Measurements from ENCODE around the gene SCAPER. TPM values are rescaled to one million over a fixed set of nuclear protein-coding genes. Genes with fewer than 3 reads are reported as not detected.
"Not testable (repeated sequence)": the region's sequence is repeated elsewhere in the genome, so short reads cannot be mapped to it uniquely, and the experiment has no call there.

SCAPER gene
- total and polyA plus RNA-seq, 2 of the 4 experiments (the other 2 are of a cell fraction): 2.9 to 9.7 TPM

DNA sequence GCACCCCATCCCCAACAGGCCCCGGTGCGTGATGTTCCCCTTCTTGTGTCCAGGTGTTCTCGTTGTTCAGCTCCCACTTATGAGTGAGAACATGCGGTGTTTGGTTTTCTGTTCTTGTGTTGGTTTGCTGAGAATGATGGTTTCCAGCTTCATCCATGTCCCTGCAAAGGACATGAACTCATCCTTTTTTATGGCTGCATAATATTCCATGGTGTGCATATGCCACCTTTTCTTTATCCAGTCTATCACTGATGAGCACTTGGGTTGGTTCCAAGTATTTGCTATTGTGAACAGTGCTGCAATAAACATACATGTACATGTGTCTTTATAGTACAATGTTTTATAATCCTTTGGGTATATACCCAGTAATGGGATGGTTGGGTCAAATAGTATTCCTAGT is 217.5 kb downstream of the SCAPER start:
- H2AK9ac ChIP-seq (replicated peaks; ENCODE audit: low read depth, low read length, poor library complexity); H3K36me3 ChIP-seq (ENCODE audit: control insufficient read depth, insufficient read depth, low read length); H3K9ac ChIP-seq (ENCODE audit: low read depth, low read length); H4K91ac ChIP-seq (ENCODE audit: insufficient read depth, low read depth, low read length); H2BK15ac ChIP-seq (ENCODE audit: low read depth, low read length); H3K9me1 ChIP-seq (ENCODE audit: insufficient read depth, low read length); H3K27me3 ChIP-seq (ENCODE audit: control insufficient read depth, insufficient read depth, low read length); H2BK20ac ChIP-seq (ENCODE audit: low read depth, low read length); H2BK5ac ChIP-seq (ENCODE audit: low read depth, low read length, poor library complexity, severe bottlenecking); H2BK120ac ChIP-seq (ENCODE audit: low read depth, low read length); H3K56ac ChIP-seq (ENCODE audit: extremely low read depth, insufficient read depth, low read length); dilution Hi-C loops (cut with HindIII; ENCODE audit: low sequenced_read_pairs, unreplicated experiment); CTCF ChIA-PET; H4K5ac ChIP-seq (ENCODE audit: low read depth, low read length); H3K14ac ChIP-seq (replicated peaks; ENCODE audit: low read depth, low read length); H2AFZ ChIP-seq (replicated peaks; ENCODE audit: low read length, poor library complexity); BruUV-seq (replicated peaks); H2AK5ac ChIP-seq (ENCODE audit: low read depth, low read length); POLR2A ChIA-PET (ENCODE audit: unreplicated experiment); H4K8ac ChIP-seq (ENCODE audit: low read depth in 2 of 2, low read length in 2 of 2); H3K4me3 ChIP-seq (ENCODE audit: insufficient read depth, low read depth, low read length); H3K18ac ChIP-seq (ENCODE audit: low read depth, low read length); H4K20me1 ChIP-seq (ENCODE audit: insufficient read depth, low read length); H3K23ac ChIP-seq (ENCODE audit: low read depth, low read length); H3K79me1 ChIP-seq (ENCODE audit: low read depth in 1 of 2, low read length in 2 of 2); DNase-seq; intact Hi-C loops (cut with micrococcal nuclease); ATAC-seq (ENCODE audit: low read depth); H3K9me3 ChIP-seq (ENCODE audit: control insufficient read depth, insufficient read depth, low read length); in situ Hi-C loops (cut with MboI; ENCODE audit: low sequenced_read_pairs); H3K4me1 ChIP-seq (ENCODE audit: control insufficient read depth, insufficient read depth, low read length); H3K4me2 ChIP-seq (ENCODE audit: low read depth, low read length); H3K27ac ChIP-seq (ENCODE audit: insufficient read depth, low read length); H3K4ac ChIP-seq (ENCODE audit: low read depth, low read length): not testable (repeated sequence)
- WGBS, 2 experiments (ENCODE audit: extremely low coverage in 2 of 2, insufficient read length in 1 of 2): no CpG with 5 or more reads among the region's 4 CpGs
